Mesendoderm (in vitro differentiated cells): ENCODE data around the gene CALML3.

Source experiments
- DNase-seq: peaks from one replicate; pipeline ENCODE4 v3.0.0; 2013
- H2AK5ac ChIP-seq: 2 replicates; pipeline ENCODE4 v1.6.1; 2013; ENCODE audit warnings: low read length, inconsistent platforms
- H2BK120ac ChIP-seq: 2 replicates; pipeline ENCODE4 v1.6.1; 2013; ENCODE audit warnings: low read depth, mild to moderate bottlenecking, low read length, moderate library complexity, mixed read lengths
- H2BK15ac ChIP-seq: replicated peaks from 2 replicates; pipeline ENCODE4 v1.6.1; 2013; ENCODE audit warnings: low read depth, mild to moderate bottlenecking, moderate library complexity
- H2BK5ac ChIP-seq: 2 replicates; pipeline ENCODE4 v1.6.1; 2013; ENCODE audit warnings: low read length, inconsistent platforms
- H3K18ac ChIP-seq: 2 replicates; pipeline ENCODE4 v1.6.1; 2013; ENCODE audit warnings: mild to moderate bottlenecking, low read length, mixed read lengths
- H3K23ac ChIP-seq: one replicate; pipeline ENCODE4 v1.6.1; 2013; ENCODE audit warnings: low read length
- H3K27ac ChIP-seq: 2 replicates; pipeline ENCODE4 v1.5.1; 2013; ENCODE audit warnings: low read depth, mild to moderate bottlenecking, inconsistent platforms, low read length, moderate library complexity
- H3K27me3 ChIP-seq: 2 replicates; pipeline ENCODE4 v1.6.1; 2013; ENCODE audit warnings: low read length, control low read depth, mild to moderate bottlenecking, inconsistent platforms; ENCODE audit not compliant: insufficient read depth, poor library complexity
- H3K36me3 ChIP-seq: 2 replicates; pipeline ENCODE4 v1.6.1; 2013; ENCODE audit warnings: low read length, inconsistent platforms; ENCODE audit not compliant: control insufficient read depth, insufficient read depth
- H3K4ac ChIP-seq: one replicate; pipeline ENCODE4 v1.6.1; 2013; ENCODE audit warnings: low read depth, mild to moderate bottlenecking, low read length, moderate library complexity
- H3K4me1 ChIP-seq: 2 replicates; pipeline ENCODE4 v1.6.1; 2013; ENCODE audit warnings: low read depth, low read length, inconsistent platforms; ENCODE audit not compliant: control insufficient read depth
- H3K4me2 ChIP-seq: 2 replicates; pipeline ENCODE4 v1.6.1; 2013; ENCODE audit warnings: low read length
- H3K4me3 ChIP-seq: 2 replicates; pipeline ENCODE4 v1.5.1; 2013; ENCODE audit warnings: mild to moderate bottlenecking, low read length
- H3K56ac ChIP-seq: one replicate; pipeline ENCODE4 v1.6.1; 2013; ENCODE audit warnings: low read length
- H3K79me1 ChIP-seq: 2 replicates; pipeline ENCODE4 v1.6.1; 2013; ENCODE audit warnings: low read length, inconsistent platforms
- H3K79me2 ChIP-seq: 2 replicates; pipeline ENCODE4 v1.6.1; 2013; ENCODE audit warnings: mild to moderate bottlenecking, low read length; ENCODE audit not compliant: control insufficient read depth, insufficient read depth
- H3K9ac ChIP-seq: 2 replicates; pipeline ENCODE4 v1.6.1; 2013; ENCODE audit warnings: low read length, inconsistent platforms
- H4K5ac ChIP-seq: one replicate; pipeline ENCODE4 v1.6.1; 2013; ENCODE audit warnings: low read length
- H4K8ac ChIP-seq: one replicate; pipeline ENCODE4 v1.6.1; 2013; ENCODE audit warnings: low read depth, mild to moderate bottlenecking, control low read depth, low read length, moderate library complexity
- WGBS: extraction: QIAGEN DNeasy Blood & Tissue Kit; methylation state at CpG from one replicate; pipeline ENCODE4 v1.1.7; 2013; ENCODE audit warnings: low lambda C conversion rate, missing lambda C conversion rate; ENCODE audit not compliant: insufficient coverage; ENCODE audit errors: extremely low coverage; 5-methylcytosine and 5-hydroxymethylcytosine counted together

CALML3 gene

DNA sequence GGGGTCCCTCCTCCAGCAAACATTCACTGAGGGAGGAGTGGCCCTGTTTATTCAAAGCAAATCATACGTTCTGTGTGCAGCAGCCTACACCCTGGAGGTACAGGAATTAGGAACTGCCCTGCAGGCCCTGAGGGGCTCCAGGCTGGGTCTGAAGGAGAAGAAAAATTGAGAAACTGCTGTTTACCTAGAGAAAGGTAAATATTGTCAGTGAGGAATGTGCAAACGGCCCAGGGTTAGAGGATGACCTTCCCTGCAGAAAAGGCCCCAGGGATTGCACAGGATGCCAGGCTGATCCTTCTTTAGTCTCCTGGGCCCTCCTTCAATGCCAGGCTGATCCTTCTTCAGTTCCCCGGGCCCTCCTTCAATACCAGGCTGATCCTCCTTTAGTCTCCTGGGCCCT, 31.1 kb upstream of the CALML3 start:
- no peak overlapping the region for H4K5ac ChIP-seq
- H3K79me2 ChIP-seq: no peaks in the 10 kb centered on the region
- H3K79me1 ChIP-seq: no peaks in the 10 kb centered on the region
- no peak overlapping the region for H3K27ac ChIP-seq
- no peak overlapping the region for H2AK5ac ChIP-seq
- no peak overlapping the region for H2BK120ac ChIP-seq
- H3K4me2 ChIP-seq: no peak overlapping the region
- H3K4me1 ChIP-seq: no peaks in the 10 kb centered on the region
- DNase-seq: no peak
- no peak overlapping the region for H3K4me3 ChIP-seq
- no peaks in the 10 kb centered on the region for H3K27me3 ChIP-seq
- no peak overlapping the region for H2BK15ac ChIP-seq
- no peaks in the 10 kb centered on the region for H3K36me3 ChIP-seq
- no peak overlapping the region for H3K9ac ChIP-seq
- H3K4ac ChIP-seq: no peak overlapping the region
- H3K18ac ChIP-seq: peak overlapping the region; percentile 5
- no peak overlapping the region for H4K8ac ChIP-seq
- H3K56ac ChIP-seq: no peak overlapping the region
- WGBS: no CpG with 5 or more reads among the region's 3 CpGs
- H2BK5ac ChIP-seq: no peak overlapping the region
- H3K23ac ChIP-seq: no peak overlapping the region

GRCh38 chr10:5494611-5495010, 30.1 kb upstream of the CALML3 start:
- H3K27me3 ChIP-seq: no peaks in the 10 kb centered on the region

GRCh38 chr10:5496261-5497250, 28.2 kb upstream of the CALML3 start:
- no peak overlapping the region for H3K4me3 ChIP-seq

More at GRCh38 chr10:5494611-5495010, 30.1 kb upstream of the CALML3 start:
- no peak for DNase-seq
- no peaks in the 10 kb centered on the region for H3K36me3 ChIP-seq
- H3K4me2 ChIP-seq: no peak overlapping the region
- H3K4me1 ChIP-seq: no peaks in the 10 kb centered on the region
- no peak overlapping the region for H3K4me3 ChIP-seq
- H4K8ac ChIP-seq: no peak overlapping the region
- no peaks in the 10 kb centered on the region for H3K79me1 ChIP-seq
- H2BK120ac ChIP-seq: no peak overlapping the region
- H3K9ac ChIP-seq: no peak overlapping the region
- no peak overlapping the region for H3K56ac ChIP-seq
- no peaks in the 10 kb centered on the region for H3K79me2 ChIP-seq
- H3K23ac ChIP-seq: no peak overlapping the region
- H2BK15ac ChIP-seq: no peak overlapping the region
- H3K4ac ChIP-seq: no peak overlapping the region
- no peak overlapping the region for H4K5ac ChIP-seq
- no CpG with 5 or more reads among the region's 8 CpGs for WGBS
- no peak overlapping the region for H2BK5ac ChIP-seq
- no peak overlapping the region for H2AK5ac ChIP-seq
- H3K27ac ChIP-seq: no peak overlapping the region
- H3K18ac ChIP-seq: no peak overlapping the region

DNA sequence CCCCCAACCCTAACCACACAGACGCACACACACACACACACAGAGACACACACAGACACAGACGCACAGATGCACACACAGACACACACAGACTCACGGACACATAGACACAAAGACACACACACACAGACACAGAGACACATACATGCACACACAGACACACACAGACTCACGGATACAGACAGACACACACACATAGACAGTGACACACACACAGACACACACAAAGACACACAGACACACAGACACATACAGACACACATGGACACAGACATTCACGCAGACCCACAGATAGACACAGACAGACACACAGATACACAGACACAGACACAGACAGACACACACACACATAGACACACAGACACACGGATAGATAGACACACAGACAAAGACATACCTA, 27.5 kb upstream of the CALML3 start:
- DNase-seq: no peak
- Histone ChIP-seq H4K5ac (no peak overlapping the region), H3K79me1 (no peaks in the 10 kb centered on the region), H3K56ac (no peak overlapping the region), H3K27me3 (no peaks in the 10 kb centered on the region), H2BK5ac (no peak overlapping the region), H3K4me1 (peaks cover 2% of the 10 kb centered on the region), H2BK15ac (no peak overlapping the region), H3K4me2 (no peak overlapping the region), H3K79me2 (no peaks in the 10 kb centered on the region), H3K23ac (no peak overlapping the region), H3K4me3 (no peak overlapping the region), H3K18ac (no peak overlapping the region), H3K36me3 (no peaks in the 10 kb centered on the region), H4K8ac (no peak overlapping the region), H2AK5ac (peak overlapping the region; percentile 88), H3K27ac (no peak overlapping the region), H2BK120ac (no peak overlapping the region), H3K9ac (no peak overlapping the region), H3K4ac (no peak overlapping the region)
- WGBS: no CpG with 5 or more reads among the region's 6 CpGs

More at GRCh38 chr10:5496261-5497250, 28.2 kb upstream of the CALML3 start:
- Histone ChIP-seq H3K79me1 (no peaks in the 10 kb centered on the region), H3K27me3 (no peaks in the 10 kb centered on the region), H3K4me2 (no peak overlapping the region), H4K5ac (no peak overlapping the region), H3K36me3 (no peaks in the 10 kb centered on the region), H2BK15ac (no peak overlapping the region), H3K27ac (no peak overlapping the region), H3K4ac (no peak overlapping the region), H3K4me1 (peaks cover 2% of the 10 kb centered on the region), H4K8ac (no peak overlapping the region), H3K9ac (no peak overlapping the region), H2BK5ac (no peak overlapping the region), H3K18ac (no peak overlapping the region), H3K23ac (no peak overlapping the region), H3K56ac (no peak overlapping the region), H3K79me2 (no peaks in the 10 kb centered on the region), H2BK120ac (no peak overlapping the region), H2AK5ac (no peak overlapping the region)
- WGBS: no CpG with 5 or more reads among the region's 25 CpGs
- no peak for DNase-seq

GRCh38 chr10:5497948-5498730, 26.6 kb upstream of the CALML3 start:
- Histone ChIP-seq H2AK5ac (no peak overlapping the region), H4K8ac (no peak overlapping the region), H2BK5ac (no peak overlapping the region), H3K79me2 (no peaks in the 10 kb centered on the region), H3K4me2 (no peak overlapping the region), H3K27ac (no peak overlapping the region), H3K18ac (no peak overlapping the region), H3K36me3 (no peaks in the 10 kb centered on the region), H3K4ac (no peak overlapping the region), H3K23ac (no peak overlapping the region), H2BK120ac (no peak overlapping the region), H3K9ac (no peak overlapping the region), H3K27me3 (no peaks in the 10 kb centered on the region), H2BK15ac (no peak overlapping the region), H3K56ac (no peak overlapping the region), H3K4me3 (no peak overlapping the region), H4K5ac (no peak overlapping the region), H3K79me1 (no peaks in the 10 kb centered on the region), H3K4me1 (peaks cover 2% of the 10 kb centered on the region)
- WGBS: no CpG with 5 or more reads among the region's 19 CpGs
- DNase-seq: no peak
